ENCODE results near the gene PRRT2. TPM values are rescaled to one million over a fixed set of nuclear protein-coding genes. Genes with fewer than 3 reads are reported as not detected.

Gene PRRT2
- total RNA-seq = not detected in 2 replicates

DNA sequence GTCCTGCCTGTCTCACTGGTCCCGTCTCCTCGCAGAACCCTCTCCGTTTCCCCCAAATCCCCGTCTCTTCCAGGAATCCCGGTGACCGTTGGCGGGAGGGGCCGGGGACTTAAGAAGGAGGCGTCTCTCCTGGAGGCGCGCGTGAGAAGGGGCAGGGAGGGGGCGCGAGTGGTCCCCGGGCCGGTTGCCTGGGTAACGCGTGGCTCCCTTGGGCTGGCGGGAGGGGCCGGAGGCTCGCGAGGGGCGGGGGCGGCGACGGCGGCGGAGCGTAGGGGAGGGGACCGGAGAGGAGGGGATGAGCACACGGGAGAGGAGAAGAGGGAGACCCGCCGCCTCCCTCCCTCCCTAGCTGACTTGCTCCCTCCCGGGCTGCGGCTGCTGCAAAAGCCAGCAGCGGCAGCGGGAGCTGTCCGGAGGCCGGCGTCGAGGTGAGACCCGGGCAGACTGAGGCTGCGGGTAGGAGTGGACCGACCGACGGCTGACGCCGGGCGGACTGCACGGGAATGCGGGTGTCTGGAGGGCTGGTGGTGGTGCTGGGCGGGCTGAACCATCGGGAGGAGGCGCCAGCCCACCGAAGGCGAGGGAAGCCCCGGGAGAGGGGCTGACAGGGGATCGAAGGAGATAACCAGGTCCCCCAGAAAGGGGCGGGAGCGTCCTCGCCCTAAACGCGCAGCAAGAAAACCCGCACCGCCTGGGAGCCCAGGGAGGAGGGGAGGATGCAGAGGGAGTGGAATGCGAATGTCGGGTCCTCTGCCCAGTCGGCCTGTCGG, at the start of gene PRRT2:
PRRT2 (plus strand) TSS at position 298 of the 770 bp plus-strand sequence. CDS start 862 bp downstream, outside the sequence.

DNA sequence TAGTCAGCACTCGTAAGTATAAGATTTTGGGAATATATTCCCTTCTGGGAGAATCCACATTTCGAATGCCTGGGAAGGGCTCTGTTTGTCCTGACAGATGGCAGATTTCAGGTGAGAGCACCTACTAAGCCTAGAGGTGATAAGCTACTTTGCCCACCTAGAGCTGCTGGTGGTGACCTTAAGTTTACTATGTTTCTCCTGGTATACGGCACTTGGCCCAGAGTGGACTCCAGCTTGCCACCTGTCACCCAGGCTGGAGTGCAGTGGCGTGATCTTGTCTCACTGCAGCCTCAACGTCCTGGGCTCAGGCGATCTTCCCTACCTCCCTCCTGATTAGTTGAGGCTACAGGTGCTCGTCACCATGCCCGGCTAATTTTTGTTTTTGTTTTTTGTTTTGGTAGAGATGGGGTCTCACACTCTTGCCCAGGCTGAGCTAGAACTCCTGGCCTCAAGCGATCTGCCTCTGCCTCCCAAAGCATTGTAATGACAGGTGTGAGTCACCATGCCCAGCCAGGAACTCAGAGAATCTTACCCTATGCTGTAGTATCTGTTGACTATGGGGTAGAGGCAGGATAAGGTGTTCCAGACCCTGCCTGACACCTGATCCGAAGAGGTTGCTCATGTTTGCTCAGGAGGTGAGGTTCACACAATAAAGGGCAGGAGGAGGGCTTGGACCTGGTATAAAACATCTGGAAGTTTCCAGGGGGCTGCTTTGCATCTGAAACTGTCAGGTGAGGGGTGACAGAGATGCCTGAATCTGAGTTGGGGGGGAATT, 34.2 kb upstream of the PRRT2 start, which contains the start of gene ZG16:
ZG16 (plus strand) TSS at position 681 of the 775 bp plus-strand sequence. CDS start 1,011 bp downstream, outside the sequence.

DNA sequence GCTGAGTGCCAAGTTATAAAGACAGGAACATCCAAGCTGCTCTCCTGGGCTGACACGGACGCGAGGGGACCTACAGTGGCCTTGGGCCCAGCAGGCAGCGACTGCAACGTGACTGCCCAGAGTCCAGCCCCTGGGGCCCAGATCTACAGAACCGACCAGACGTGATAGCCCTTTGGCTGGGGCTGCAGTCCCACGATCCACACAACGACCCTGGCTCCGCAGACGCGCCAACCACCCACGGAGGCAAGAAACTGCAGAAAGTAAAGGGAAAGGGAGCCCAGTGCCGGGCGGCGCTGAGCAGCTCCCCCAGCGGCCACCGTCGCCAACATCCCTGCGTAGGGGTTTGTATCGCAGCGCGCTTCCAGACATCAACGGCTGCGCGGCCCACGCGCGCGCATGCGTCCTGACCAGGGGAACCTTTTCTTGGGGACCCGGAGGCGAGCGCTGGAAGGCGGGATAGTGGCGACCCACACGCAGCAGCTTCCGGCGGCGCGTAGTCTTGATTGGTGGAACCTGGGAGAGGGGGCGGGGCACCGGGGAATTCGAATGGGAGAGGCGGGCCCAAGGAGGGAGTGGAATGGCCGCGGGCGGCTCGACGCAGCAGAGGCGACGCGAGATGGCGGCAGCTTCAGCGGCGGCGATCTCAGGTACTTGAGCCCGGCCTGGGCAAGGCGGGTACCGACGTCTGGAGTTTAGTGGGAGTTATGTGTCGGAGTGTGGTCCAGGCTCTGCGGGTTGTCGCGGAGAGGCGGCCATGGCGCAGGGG, 21.6 kb upstream of the PRRT2 start, which contains the start of gene KIF22:
KIF22 (plus strand) TSS at position 569 of the 766 bp plus-strand sequence; CDS start at position 578, 9 bp downstream.

DNA sequence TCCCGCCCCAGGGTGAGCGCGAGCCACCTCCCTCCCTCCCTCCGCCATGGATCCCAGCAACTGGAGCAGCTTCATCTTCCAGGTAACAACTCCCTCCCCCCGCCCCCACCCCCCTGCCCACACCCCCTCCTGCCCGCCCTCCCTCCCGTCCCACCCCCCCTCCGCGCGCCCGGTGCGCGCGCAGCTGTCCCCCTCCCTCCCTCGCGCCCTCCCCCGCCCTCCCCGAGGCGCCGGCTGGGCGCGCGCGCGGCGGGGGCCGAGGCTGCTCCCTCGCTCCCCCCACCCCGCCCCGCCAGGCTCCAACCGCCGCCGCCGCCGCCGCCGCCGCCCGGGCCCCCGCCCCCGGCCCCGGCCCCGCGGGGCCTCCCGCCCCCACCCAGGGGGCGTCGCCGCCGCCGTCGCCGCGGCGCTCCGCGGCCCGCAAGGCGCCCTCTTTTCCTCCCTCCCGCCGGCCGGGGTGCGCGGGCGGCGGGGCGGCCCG, 5.9 kb upstream of the PRRT2 start, which contains the start of gene MAZ:
MAZ (plus strand) TSS at position 431 of the 481 bp plus-strand sequence. CDS start 173 bp downstream, outside the sequence.

DNA sequence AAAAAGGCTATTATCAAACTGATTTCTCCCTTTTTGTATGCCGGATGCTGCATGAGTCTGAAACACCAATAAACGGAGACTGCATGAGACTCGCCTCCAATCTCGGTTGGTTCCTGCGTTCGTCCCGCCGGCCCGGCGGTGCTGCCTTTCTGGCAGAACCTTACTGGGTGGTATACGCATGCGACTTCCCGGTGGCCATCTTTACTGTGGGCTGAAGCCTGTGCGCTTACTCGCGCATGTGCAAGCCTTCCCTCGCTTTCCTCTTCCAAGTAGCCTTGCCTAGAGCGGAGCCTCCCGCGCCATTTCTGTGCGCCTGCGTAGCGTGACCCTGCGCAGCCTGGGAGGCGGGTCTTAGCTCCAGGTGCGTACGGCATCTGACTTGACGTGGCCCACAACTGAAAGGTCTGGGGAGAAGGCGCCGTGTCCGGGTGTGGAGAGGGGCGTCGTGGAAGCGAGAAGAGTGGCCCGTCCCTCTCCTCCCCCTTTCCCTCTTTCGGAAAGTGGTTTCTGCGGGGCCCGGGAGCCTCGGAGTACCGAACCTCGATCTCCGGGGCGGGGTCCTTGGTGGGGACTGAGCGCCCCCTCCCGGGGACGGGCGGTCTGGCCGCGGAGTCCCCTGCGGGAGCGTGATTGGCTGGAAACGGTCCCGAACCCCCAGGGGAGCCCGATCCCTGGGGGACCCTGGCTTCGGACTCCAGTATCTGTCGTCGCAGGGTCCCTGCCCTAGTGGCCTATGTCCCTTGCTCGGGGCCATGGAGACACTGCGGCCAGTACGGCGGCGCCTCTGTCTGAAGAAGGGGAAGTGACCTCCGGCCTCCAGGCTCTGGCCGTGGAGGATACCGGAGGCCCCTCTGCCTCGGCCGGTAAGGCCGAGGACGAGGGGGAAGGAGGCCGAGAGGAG, 4.0 kb downstream of the PRRT2 start, which contains the start of gene PAGR1:
PAGR1 (plus strand) TSS at position 360 of the 901 bp plus-strand sequence; CDS start at position 734, 374 bp downstream.

DNA sequence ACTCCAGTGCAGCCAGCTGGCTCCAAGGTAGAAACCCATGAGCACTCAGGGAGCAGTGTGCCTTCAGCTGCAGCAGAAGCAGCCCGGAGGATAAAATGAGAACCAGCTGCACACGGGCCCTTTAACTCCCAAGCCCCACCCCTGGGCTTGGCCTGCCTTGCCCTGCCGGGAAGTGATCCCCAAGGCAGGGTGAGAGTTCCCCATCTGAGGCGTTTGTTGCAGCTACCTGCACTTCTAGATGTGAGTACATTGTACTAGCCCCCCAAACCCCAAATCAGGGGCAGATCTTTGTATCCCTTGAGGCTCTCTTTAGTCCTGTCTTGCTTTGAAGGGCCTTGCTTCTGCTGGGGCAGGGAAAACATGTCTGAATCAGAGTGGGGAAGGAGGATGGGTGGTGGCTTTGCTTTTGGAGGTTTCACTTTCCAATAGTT, 8.3 kb downstream of the PRRT2 start, which contains the start of gene MVP:
MVP (plus strand) TSS at position 192 of the 431 bp plus-strand sequence. CDS start 10,088 bp downstream, outside the sequence.

DNA sequence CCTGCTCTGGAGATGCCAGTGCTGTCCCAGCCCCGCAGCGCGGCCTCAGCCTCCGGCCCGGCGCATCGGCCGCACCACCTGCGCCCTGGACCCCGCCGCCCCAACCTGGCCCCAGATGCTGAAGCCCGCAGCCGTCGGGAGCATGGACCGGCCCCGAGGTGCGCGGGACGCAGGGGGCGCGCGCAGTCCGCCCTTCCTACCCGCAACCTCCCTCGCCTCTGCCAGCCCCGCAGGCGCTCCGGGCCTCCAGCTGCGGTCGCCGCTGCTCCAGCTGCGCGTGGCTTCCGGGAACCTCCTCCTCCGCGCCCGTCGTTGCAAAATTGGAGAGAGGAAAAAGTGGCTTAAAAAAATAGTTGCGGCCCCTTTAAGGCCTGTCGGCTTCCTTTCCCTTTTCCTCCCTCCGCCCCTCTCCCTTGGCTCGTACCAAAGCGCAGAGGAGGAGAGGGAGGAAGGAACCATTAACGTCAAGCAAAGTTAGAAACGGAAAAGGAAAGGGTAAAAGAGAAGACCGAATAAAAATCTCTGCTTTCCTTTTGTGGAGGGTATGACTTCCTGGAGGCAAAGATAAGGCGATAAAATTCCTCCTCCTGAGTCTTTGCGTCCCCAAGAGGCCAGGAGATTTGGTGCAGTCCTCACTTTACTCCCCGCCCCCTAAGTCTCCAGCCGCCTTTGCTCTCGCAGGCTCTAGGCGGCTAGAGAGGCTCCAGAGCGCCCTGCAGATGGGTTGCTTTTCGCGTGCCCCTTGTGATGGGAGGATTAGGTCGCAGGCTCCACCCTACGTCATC, 51.1 kb downstream of the PRRT2 start, which contains the start of gene CDIPT:
CDIPT (minus strand) TSS at position 343 of the 785 bp plus-strand sequence. CDS start 369 bp downstream, outside the sequence.

Other genes with a start within 250 kb of the PRRT2 start
- not detected in 2 replicates for gene SPN, start 148.9 kb upstream of the PRRT2 start, total RNA-seq
- gene QPRT, start 133.0 kb upstream of the PRRT2 start, total RNA-seq = 0.21 and 54.5 TPM in 2 replicates
- not detected in 2 replicates for gene C16orf54, start 66.2 kb upstream of the PRRT2 start, total RNA-seq
- gene ZG16, start 33.9 kb upstream of the PRRT2 start, total RNA-seq = not detected in 2 replicates
- 13.7 and 14.5 TPM in 2 replicates for gene KIF22, start 21.4 kb upstream of the PRRT2 start, total RNA-seq
- 135 and 146 TPM in 2 replicates for gene MAZ, start 5.7 kb upstream of the PRRT2 start, total RNA-seq
- gene PAGR1, start 4.0 kb downstream of the PRRT2 start, total RNA-seq = 18.3 and 24.3 TPM in 2 replicates
- 104 and 244 TPM in 2 replicates for gene MVP, start 8.3 kb downstream of the PRRT2 start, total RNA-seq
- gene CDIPT, start 51.0 kb downstream of the PRRT2 start, total RNA-seq = 62.4 and 65.3 TPM in 2 replicates
- 5.3 and 8.7 TPM in 2 replicates for gene SEZ6L2, start 87.4 kb downstream of the PRRT2 start, total RNA-seq
- 1.7 and 8.9 TPM in 2 replicates for gene ASPHD1, start 88.3 kb downstream of the PRRT2 start, total RNA-seq
- 14.2 and 15.3 TPM in 2 replicates for gene KCTD13, start 114.0 kb downstream of the PRRT2 start, total RNA-seq
- 66.7 and 80.6 TPM in 2 replicates for gene TMEM219, start 149.9 kb downstream of the PRRT2 start, total RNA-seq
- gene TAOK2, start 161.7 kb downstream of the PRRT2 start, total RNA-seq = 25.2 and 28.7 TPM in 2 replicates
- gene HIRIP3, start 183.4 kb downstream of the PRRT2 start, total RNA-seq = 5.1 and 10.2 TPM in 2 replicates
- gene INO80E, start 184.0 kb downstream of the PRRT2 start, total RNA-seq = 21.0 and 28.1 TPM in 2 replicates
- 0.72 TPM in 1 of 2 replicates, not detected in the other for gene DOC2A, start 198.8 kb downstream of the PRRT2 start, total RNA-seq
- gene C16orf92, start 211.0 kb downstream of the PRRT2 start, total RNA-seq = not detected in 2 replicates
- not detected in 2 replicates for gene TLCD3B, start 219.1 kb downstream of the PRRT2 start, total RNA-seq